Endodermal cell (in vitro differentiated cells): ENCODE results near the gene SPRED2. TPM values are rescaled to one million over a fixed set of nuclear protein-coding genes. Genes with fewer than 3 reads are reported as not detected.

ENCODE experiments used
- DNase-seq: peaks from one replicate; pipeline ENCODE4 v3.0.0-alpha.2; 2017
- H3K27ac ChIP-seq: 2 replicates; pipeline ENCODE4 v1.5.1; 2013; ENCODE audit warnings: mild to moderate bottlenecking, low read depth, low read length, moderate library complexity
- H3K27me3 ChIP-seq: 2 replicates; pipeline ENCODE4 v1.6.1; 2013; ENCODE audit warnings: mild to moderate bottlenecking, low read length, moderate library complexity; ENCODE audit not compliant: insufficient read depth, control insufficient read depth, poor library complexity, severe bottlenecking
- H3K36me3 ChIP-seq: 2 replicates; pipeline ENCODE4 v1.7.0; 2013; ENCODE audit warnings: mild to moderate bottlenecking, low read length, moderate library complexity; ENCODE audit not compliant: control insufficient read depth, insufficient read depth
- H3K4me1 ChIP-seq: one replicate; pipeline ENCODE4 v1.7.0; 2013; ENCODE audit warnings: low read length; ENCODE audit not compliant: control insufficient read depth, insufficient read depth
- H3K4me3 ChIP-seq: 2 replicates; pipeline ENCODE4 v1.5.1; 2013; ENCODE audit warnings: mild to moderate bottlenecking, low read length, moderate library complexity
- H3K9ac ChIP-seq: 2 replicates; pipeline ENCODE4 v1.6.1; 2013; ENCODE audit warnings: mild to moderate bottlenecking, low read length, moderate library complexity; ENCODE audit not compliant: poor library complexity, severe bottlenecking; ENCODE audit errors: extremely low read depth
- H3K9me3 ChIP-seq: 2 replicates; pipeline ENCODE4 v1.6.1; 2013; ENCODE audit warnings: mild to moderate bottlenecking, low read length, moderate library complexity; ENCODE audit not compliant: control insufficient read depth
- H3K27ac Mint-ChIP-seq: 2 replicates; pipeline ENCODE4 v1.8.0; 2020; ENCODE audit warnings: mixed read lengths
- H3K27me3 Mint-ChIP-seq: 2 replicates; pipeline ENCODE4 v1.8.0; 2021; ENCODE audit warnings: mild to moderate bottlenecking, mixed read lengths; ENCODE audit not compliant: insufficient read depth
- H3K36me3 Mint-ChIP-seq: 2 replicates; pipeline ENCODE4 v1.8.0; 2020; ENCODE audit warnings: low read depth, mixed read lengths
- H3K4me1 Mint-ChIP-seq: 2 replicates; pipeline ENCODE4 v1.8.0; 2020; ENCODE audit warnings: mixed read lengths
- H3K4me3 Mint-ChIP-seq: 2 replicates; pipeline ENCODE4 v1.8.0; 2020; ENCODE audit warnings: mild to moderate bottlenecking, moderate library complexity, mixed read lengths
- H3K9me3 Mint-ChIP-seq: 2 replicates; pipeline ENCODE4 v1.8.0; 2020; ENCODE audit warnings: mild to moderate bottlenecking, mixed read lengths
- WGBS, 2 experiments: methylation state at CpG; one replicate each; pipeline versions ENCODE4 v1.1.5 to v1.1.7; 2013; ENCODE audit warnings: missing lambda C conversion rate in 2 of 2, mixed read lengths in 1 of 2; ENCODE audit not compliant: insufficient coverage in 1 of 2, insufficient read length in 1 of 2; 5-methylcytosine and 5-hydroxymethylcytosine counted together
- total RNA-seq, 2 donors: library from RNA; stranded (reverse); fragmentation: NEBNext Ultra II Directional in 1 of 2; extraction: Animal tissue kit (Norgen Biotek cat#: 25700) in 1 of 2; gene quantifications; 2 replicates in 1 of 2; 3 replicates in 1 of 2; pipeline ENCODE4 v1.2.1, GENCODE V29; 2021
- TF ChIP-seq, protein P1 (sequence below): fragments of 200-600 bp; sonication (generic); conservative IDR thresholded peaks from 2 replicates; pipeline ENCODE4 v1.5.0; 2021; ENCODE audit warnings: antibody characterized with exemption, mild to moderate bottlenecking

SPRED2 gene
- total RNA-seq, 2 donors from 2014 or later = 60.3 to 70.1 TPM

DNA sequence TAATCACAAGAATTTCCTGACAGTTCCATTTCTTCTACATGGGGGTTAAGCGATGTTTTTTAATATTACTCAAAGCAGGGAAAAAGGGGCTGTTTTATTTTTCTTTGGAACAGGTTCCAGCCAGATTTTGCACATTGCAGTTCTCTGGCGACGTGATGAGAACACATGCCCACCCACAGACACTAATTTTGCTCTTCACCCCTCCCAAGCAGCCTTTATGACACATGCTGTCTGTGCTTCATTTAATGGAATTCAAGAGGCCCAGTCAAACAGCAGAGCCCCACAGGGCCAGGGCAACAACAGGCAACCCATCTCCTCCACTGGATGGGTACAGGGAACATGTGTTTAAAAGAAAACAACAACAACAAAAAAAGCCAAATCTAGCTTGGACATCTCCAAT, 70.8 kb downstream of the SPRED2 start:
- H3K4me1 Mint-ChIP-seq = peaks cover 67% of the 10 kb centered on the region
- no peaks in the 10 kb centered on the region for H3K9me3 Mint-ChIP-seq
- H3K27ac Mint-ChIP-seq = peak overlapping the region; percentile 72
- WGBS, 2 experiments = 58 to 90% methylated on average over 2 to 3 of the region's 3 CpGs
- Histone ChIP-seq H3K36me3 (no peaks in the 10 kb centered on the region), H3K27me3 (no peaks in the 10 kb centered on the region), H3K4me3 (no peak overlapping the region), H3K27ac (no peak overlapping the region), H3K9me3 (no peaks in the 10 kb centered on the region), H3K9ac (no peak overlapping the region), H3K4me1 (peaks cover 17% of the 10 kb centered on the region)
- H3K4me3 Mint-ChIP-seq = no peak overlapping the region
- TF ChIP-seq, protein P1, sequence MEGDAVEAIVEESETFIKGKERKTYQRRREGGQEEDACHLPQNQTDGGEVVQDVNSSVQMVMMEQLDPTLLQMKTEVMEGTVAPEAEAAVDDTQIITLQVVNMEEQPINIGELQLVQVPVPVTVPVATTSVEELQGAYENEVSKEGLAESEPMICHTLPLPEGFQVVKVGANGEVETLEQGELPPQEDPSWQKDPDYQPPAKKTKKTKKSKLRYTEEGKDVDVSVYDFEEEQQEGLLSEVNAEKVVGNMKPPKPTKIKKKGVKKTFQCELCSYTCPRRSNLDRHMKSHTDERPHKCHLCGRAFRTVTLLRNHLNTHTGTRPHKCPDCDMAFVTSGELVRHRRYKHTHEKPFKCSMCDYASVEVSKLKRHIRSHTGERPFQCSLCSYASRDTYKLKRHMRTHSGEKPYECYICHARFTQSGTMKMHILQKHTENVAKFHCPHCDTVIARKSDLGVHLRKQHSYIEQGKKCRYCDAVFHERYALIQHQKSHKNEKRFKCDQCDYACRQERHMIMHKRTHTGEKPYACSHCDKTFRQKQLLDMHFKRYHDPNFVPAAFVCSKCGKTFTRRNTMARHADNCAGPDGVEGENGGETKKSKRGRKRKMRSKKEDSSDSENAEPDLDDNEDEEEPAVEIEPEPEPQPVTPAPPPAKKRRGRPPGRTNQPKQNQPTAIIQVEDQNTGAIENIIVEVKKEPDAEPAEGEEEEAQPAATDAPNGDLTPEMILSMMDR = no peak
- DNase-seq = no peak
- no peaks in the 10 kb centered on the region for H3K27me3 Mint-ChIP-seq
- no peaks in the 10 kb centered on the region for H3K36me3 Mint-ChIP-seq

DNA sequence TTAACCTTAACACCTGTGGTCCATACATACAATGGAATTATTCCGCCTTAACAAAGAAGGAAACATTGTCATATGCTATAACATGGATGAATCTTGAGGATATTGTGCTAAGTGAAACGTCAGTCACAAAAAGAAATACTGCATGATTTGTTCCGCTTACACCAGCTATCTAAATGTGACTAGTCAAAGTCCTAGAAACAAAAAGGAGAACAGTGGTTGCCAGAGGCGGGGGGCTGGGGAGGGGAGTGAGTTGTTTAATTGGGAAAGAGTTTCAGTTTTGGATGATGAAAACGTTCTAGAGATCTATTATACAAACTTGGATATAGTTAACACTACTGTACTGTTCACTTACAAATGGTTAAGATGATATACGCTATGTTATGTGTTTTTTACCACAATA, 72.0 kb downstream of the SPRED2 start:
- 90 to 97% methylated on average over 4 to 6 of the region's 6 CpGs for WGBS, 2 experiments
- Mint-ChIP-seq H3K4me1 (peaks cover 55% of the 10 kb centered on the region), H3K4me3 (no peak overlapping the region), H3K27ac (peak overlapping the region; percentile 39), H3K27me3 (no peaks in the 10 kb centered on the region), H3K36me3 (no peaks in the 10 kb centered on the region), H3K9me3 (no peaks in the 10 kb centered on the region)
- H3K9me3 ChIP-seq = no peaks in the 10 kb centered on the region
- H3K4me1 ChIP-seq = peaks cover 17% of the 10 kb centered on the region
- TF ChIP-seq, protein P1 = no peak
- DNase-seq = no peak
- no peak overlapping the region for H3K4me3 ChIP-seq
- no peaks in the 10 kb centered on the region for H3K36me3 ChIP-seq
- H3K27me3 ChIP-seq = no peaks in the 10 kb centered on the region
- no peak overlapping the region for H3K9ac ChIP-seq
- no peak overlapping the region for H3K27ac ChIP-seq

DNA sequence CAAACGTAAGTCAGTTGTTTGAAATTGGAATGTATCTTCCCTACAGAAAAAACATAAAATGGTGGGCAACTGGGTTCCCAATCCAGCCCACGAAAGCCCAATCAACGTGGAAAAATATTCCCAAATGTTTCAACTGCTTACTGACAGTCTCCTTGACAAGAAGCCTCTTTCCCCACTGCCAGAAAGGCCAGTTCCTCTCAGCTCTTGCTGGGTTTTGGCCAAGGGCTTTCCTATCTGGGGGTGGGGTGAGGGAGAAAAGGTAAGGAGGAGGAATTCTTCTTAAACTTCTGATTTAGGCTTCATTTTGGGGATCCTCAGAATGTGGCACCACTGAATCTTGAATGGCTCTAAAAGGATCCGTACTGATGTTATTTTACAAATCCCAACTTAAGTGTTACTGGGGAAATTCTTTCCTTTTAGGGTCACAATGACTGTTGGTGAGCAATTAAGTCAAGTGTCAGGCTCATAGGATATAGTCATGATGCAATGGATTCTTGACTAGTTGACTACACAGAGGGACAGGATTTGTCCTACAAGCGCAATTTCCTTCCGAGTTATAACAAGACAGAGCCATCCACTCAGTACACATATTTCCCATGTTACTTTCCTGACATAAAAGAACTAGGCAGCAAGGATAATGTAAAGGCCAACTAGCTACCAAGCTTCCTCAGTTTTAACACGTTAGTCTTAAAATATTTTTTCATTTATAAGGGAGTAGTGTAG, 73.6 kb downstream of the SPRED2 start:
- Histone ChIP-seq H3K27me3 (no peaks in the 10 kb centered on the region), H3K4me3 (peak overlapping the region; percentile 0), H3K9me3 (no peaks in the 10 kb centered on the region), H3K9ac (no peak overlapping the region), H3K27ac (no peak overlapping the region), H3K4me1 (peaks cover 23% of the 10 kb centered on the region), H3K36me3 (no peaks in the 10 kb centered on the region)
- Mint-ChIP-seq H3K9me3 (no peaks in the 10 kb centered on the region), H3K27ac (peak overlapping the region; percentile 64), H3K4me3 (no peak overlapping the region), H3K4me1 (peaks cover 48% of the 10 kb centered on the region), H3K27me3 (no peaks in the 10 kb centered on the region), H3K36me3 (no peaks in the 10 kb centered on the region)
- DNase-seq = no peak
- TF ChIP-seq, protein P1 = no peak
- WGBS, 2 experiments = 91 to 92% methylated on average over 6 to 7 of the region's 7 CpGs
